A673 (cell line): ENCODE measurements around the gene TFAM. TPM values are rescaled to one million over a fixed set of nuclear protein-coding genes. Genes with fewer than 3 reads are reported as not detected.

Experiments used
- BruUV-seq: library from RNA; stranded (reverse); fragments of 400-500 nt; replicated peaks from 2 replicates; lab custom pipeline; 2021; lab: Mats Ljungman, UMichigan
- CTCF ChIA-PET: fragments of 300-600 bp; sonication (Branson Sonifier 250); formaldehyde crosslinking; loops from one replicate; lab custom pipeline; 2022; ENCODE audit warnings: antibody characterized with exemption; lab: Charles Lee
- POLR2A ChIA-PET: fragments of 300-600 bp; sonication (Branson Sonifier 250); formaldehyde crosslinking; loops from one replicate; lab custom pipeline; 2022; ENCODE audit warnings: antibody characterized with exemption; ENCODE audit not compliant: low non-redundant PET; lab: Charles Lee
- DNase-seq: peaks from one replicate; pipeline ENCODE4 v3.0.0-alpha.2; 2015; ENCODE audit warnings: low spot score
- H3K27ac ChIP-seq: fragments of 200-600 bp; sonication (generic); 2 replicates; pipeline ENCODE4 v1.5.1; 2016; ENCODE audit warnings: mixed run types, low read depth, mild to moderate bottlenecking, mixed read lengths, antibody characterized with exemption, low read length; ENCODE audit not compliant: poor library complexity, severe bottlenecking
- H3K27me3 ChIP-seq: fragments of 200-600 bp; sonication (generic); replicated peaks from 2 replicates; pipeline ENCODE4 v1.6.1; 2017; ENCODE audit warnings: mixed run types, low read depth, mild to moderate bottlenecking, mixed read lengths, antibody characterized with exemption, low read length; ENCODE audit not compliant: insufficient read depth, poor library complexity
- H3K36me3 ChIP-seq: fragments of 200-600 bp; sonication (generic); 2 replicates; pipeline ENCODE4 v1.6.1; 2016; ENCODE audit warnings: mixed run types, mild to moderate bottlenecking, mixed read lengths, antibody characterized with exemption, low read length; ENCODE audit not compliant: insufficient read depth, poor library complexity, severe bottlenecking
- H3K4me1 ChIP-seq: fragments of 200-600 bp; sonication (generic); 2 replicates; pipeline ENCODE4 v1.6.1; 2017; ENCODE audit warnings: mixed run types, mild to moderate bottlenecking, mixed read lengths, antibody characterized with exemption, low read length; ENCODE audit not compliant: insufficient read depth, poor library complexity, severe bottlenecking
- H3K4me3 ChIP-seq: fragments of 200-600 bp; sonication (generic); 2 replicates; pipeline ENCODE4 v1.5.1; 2016; ENCODE audit warnings: low read depth, mixed run types, mild to moderate bottlenecking, mixed read lengths, low read length; ENCODE audit not compliant: poor library complexity, severe bottlenecking
- H3K9me3 ChIP-seq: fragments of 200-600 bp; sonication (generic); 2 replicates; pipeline ENCODE4 v1.6.1; 2016; ENCODE audit warnings: mixed run types, low read depth, mild to moderate bottlenecking, mixed read lengths, antibody characterized with exemption, low read length; ENCODE audit not compliant: poor library complexity, severe bottlenecking
- EZH2 ChIP-seq: fragments of 200-600 bp; sonication (generic); IDR thresholded peaks from 2 replicates; pipeline ENCODE4 v1.6.1; 2017; ENCODE audit warnings: borderline replicate concordance, low read depth, mild to moderate bottlenecking, mixed read lengths, antibody characterized with exemption, low read length; ENCODE audit not compliant: poor library complexity, severe bottlenecking
- intact Hi-C: fragments of 100-400 bp; cut with micrococcal nuclease; formaldehyde crosslinking; loops from one replicate; pipeline ENCODE4 v1.10.0; 2022; ENCODE audit not compliant: unreplicated experiment
- total RNA-seq: library from RNA; stranded (reverse); gene quantifications from 2 replicates; pipeline ENCODE4 v1.2.3, GENCODE V29; 2021
- TF ChIP-seq, protein P1 (sequence below): fragments of 300-800, 200-600 bp; sonication (generic); conservative IDR thresholded peaks from 2 replicates; pipeline ENCODE4 v1.5.1; 2017; ENCODE audit warnings: low read depth, mild to moderate bottlenecking, antibody characterized with exemption, low read length, moderate library complexity, mixed read lengths

TFAM gene
- total RNA-seq, 1 experiment from 2014 or later, result 113 TPM

- H3K36me3 ChIP-seq, result no peaks in the 10 kb centered on the region
- no peak for TF ChIP-seq EZH2
- TF ChIP-seq, protein P1, sequence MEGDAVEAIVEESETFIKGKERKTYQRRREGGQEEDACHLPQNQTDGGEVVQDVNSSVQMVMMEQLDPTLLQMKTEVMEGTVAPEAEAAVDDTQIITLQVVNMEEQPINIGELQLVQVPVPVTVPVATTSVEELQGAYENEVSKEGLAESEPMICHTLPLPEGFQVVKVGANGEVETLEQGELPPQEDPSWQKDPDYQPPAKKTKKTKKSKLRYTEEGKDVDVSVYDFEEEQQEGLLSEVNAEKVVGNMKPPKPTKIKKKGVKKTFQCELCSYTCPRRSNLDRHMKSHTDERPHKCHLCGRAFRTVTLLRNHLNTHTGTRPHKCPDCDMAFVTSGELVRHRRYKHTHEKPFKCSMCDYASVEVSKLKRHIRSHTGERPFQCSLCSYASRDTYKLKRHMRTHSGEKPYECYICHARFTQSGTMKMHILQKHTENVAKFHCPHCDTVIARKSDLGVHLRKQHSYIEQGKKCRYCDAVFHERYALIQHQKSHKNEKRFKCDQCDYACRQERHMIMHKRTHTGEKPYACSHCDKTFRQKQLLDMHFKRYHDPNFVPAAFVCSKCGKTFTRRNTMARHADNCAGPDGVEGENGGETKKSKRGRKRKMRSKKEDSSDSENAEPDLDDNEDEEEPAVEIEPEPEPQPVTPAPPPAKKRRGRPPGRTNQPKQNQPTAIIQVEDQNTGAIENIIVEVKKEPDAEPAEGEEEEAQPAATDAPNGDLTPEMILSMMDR, result no peak
- DNase-seq, result no peak
- no peaks in the 10 kb centered on the region for H3K27me3 ChIP-seq
- H3K4me3 ChIP-seq, result no peak overlapping the region
- ChIA-PET CTCF (no interaction called here), POLR2A (no interaction called here)
- BruUV-seq, result no TSS peak
- H3K27ac ChIP-seq, result no peak overlapping the region
- H3K9me3 ChIP-seq, result no peaks in the 10 kb centered on the region
- intact Hi-C loops, result no loop called here
- H3K4me1 ChIP-seq, result peaks cover 11% of the 10 kb centered on the region
These were observed 43.3 kb upstream of the TFAM start for GRCh38 chr10:58341947-58342346.

DNA sequence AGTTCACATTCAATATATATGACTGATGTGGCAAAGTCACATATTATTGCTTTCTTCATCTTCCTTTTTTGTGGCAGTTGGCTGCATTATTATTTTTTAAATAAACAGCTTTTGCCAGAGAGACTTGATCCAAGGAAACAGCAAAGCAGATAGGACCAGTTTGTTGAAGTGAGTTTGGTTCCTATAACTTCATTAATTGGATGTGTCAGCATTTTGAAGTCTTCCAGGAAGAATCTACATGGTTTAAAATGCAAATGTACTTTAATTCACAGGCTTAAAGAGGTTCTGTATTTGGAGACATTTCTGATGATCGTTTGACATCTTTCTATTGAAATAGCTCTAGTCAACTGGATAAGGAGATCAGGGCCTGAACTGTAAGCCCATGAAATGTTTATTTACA, 37.2 kb upstream of the TFAM start:
- Histone ChIP-seq H3K4me3 (no peak overlapping the region), H3K9me3 (no peaks in the 10 kb centered on the region)
- CTCF ChIA-PET, result no interaction called here

DNA sequence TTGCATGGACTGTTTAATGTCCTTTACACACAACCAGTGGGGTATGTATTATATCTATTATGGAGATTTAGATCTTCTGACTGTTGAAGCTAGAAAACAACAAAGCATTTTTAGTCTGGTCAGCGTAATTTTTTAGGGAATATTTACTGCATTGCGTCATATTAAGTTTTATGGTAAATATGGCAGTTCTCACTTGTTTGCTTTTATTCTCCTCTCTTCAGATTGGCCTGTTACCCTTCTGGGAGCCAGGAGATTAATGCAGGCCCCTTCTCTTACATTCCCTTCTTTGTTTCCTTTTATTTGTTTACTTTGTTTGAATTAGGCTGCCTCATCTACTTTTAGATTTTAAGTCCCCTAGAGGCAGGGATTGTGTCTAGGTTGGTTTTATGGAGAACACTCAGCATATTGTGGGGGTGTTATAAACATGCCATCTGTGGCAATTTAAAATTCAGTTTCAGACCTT, 36.6 kb upstream of the TFAM start:
- ChIA-PET POLR2A (no interaction called here), CTCF (no interaction called here)
- intact Hi-C loops, result no loop called here
- peaks cover 28% of the 10 kb centered on the region for H3K4me1 ChIP-seq
- BruUV-seq, result no TSS peak
- no peaks in the 10 kb centered on the region for H3K27me3 ChIP-seq
- DNase-seq, result no peak
- TF ChIP-seq, protein P1, result no peak
- TF ChIP-seq EZH2, result no peak
- no peaks in the 10 kb centered on the region for H3K9me3 ChIP-seq
- H3K36me3 ChIP-seq, result no peaks in the 10 kb centered on the region
- H3K27ac ChIP-seq, result no peak overlapping the region
- no peak overlapping the region for H3K4me3 ChIP-seq

More for the DNA sequence above, 37.2 kb upstream of the TFAM start:
- Histone ChIP-seq H3K27me3 (no peaks in the 10 kb centered on the region), H3K4me1 (peaks cover 26% of the 10 kb centered on the region), H3K36me3 (no peaks in the 10 kb centered on the region), H3K27ac (no peak overlapping the region)
- BruUV-seq, result no TSS peak
- DNase-seq, result no peak
- intact Hi-C loops, result no loop called here
- no peak for TF ChIP-seq EZH2
- TF ChIP-seq, protein P1, result no peak
- POLR2A ChIA-PET, result no interaction called here
